Common myeloid progenitor, CD34-positive (primary cell): ENCODE data around the gene POC1A.
"Not testable (repeated sequence)": the region's sequence is repeated elsewhere in the genome, so short reads cannot be mapped to it uniquely, and the experiment has no call there.

Experiments used
- CTCF ChIA-PET: fragments of 350-600 bp; sonication (Branson Sonifier 250); formaldehyde crosslinking; loops from one replicate; lab custom pipeline; 2021; ENCODE audit warnings: antibody characterized with exemption; lab: Charles Lee
- POLR2A ChIA-PET: fragments of 350-600 bp; sonication (Branson Sonifier 250); formaldehyde crosslinking; loops from one replicate; lab custom pipeline; 2021; ENCODE audit warnings: antibody characterized with exemption; lab: Charles Lee
- DNase-seq, 3 donors: peaks; one replicate each; pipeline versions ENCODE4 v3.0.0 to v3.0.0-alpha.2; 2013
- H3K27ac ChIP-seq, 2 experiments: 1 replicate in 1 of 2; 2 replicates in 1 of 2; pipeline ENCODE4 v1.7.0; 2013; ENCODE audit warnings: inconsistent platforms in 2 of 2, low read length in 2 of 2, mild to moderate bottlenecking in 2 of 2, low read depth in 1 of 2, moderate library complexity in 1 of 2; ENCODE audit not compliant: severe bottlenecking in 2 of 2, insufficient read depth in 1 of 2, poor library complexity in 1 of 2
- H3K27me3 ChIP-seq, 5 experiments: replicated peaks in 2 of 5; 1 replicate in 3 of 5; 2 replicates in 2 of 5; pipeline versions ENCODE4 v1.6.1 to v1.7.0; 2013; ENCODE audit warnings: low read length in 4 of 5, mild to moderate bottlenecking in 2 of 5, moderate library complexity in 2 of 5, inconsistent platforms in 1 of 5; ENCODE audit not compliant: insufficient read depth in 5 of 5, control insufficient read depth in 4 of 5
- H3K36me3 ChIP-seq, 4 experiments: 1 replicate in 2 of 4; 2 replicates in 2 of 4; pipeline versions ENCODE4 v1.6.1 to v1.7.0; 2013; ENCODE audit warnings: low read length in 3 of 4, control low read depth in 1 of 4, mild to moderate bottlenecking in 1 of 4; ENCODE audit not compliant: control insufficient read depth in 4 of 4, insufficient read depth in 4 of 4
- H3K4me1 ChIP-seq, 4 experiments: 1 replicate in 3 of 4; 2 replicates in 1 of 4; pipeline versions ENCODE4 v1.6.1 to v1.7.1; 2013; ENCODE audit warnings: low read length in 3 of 4, mild to moderate bottlenecking in 3 of 4, control low read depth in 1 of 4, inconsistent platforms in 1 of 4, moderate library complexity in 1 of 4; ENCODE audit not compliant: control insufficient read depth in 4 of 4, insufficient read depth in 4 of 4; ENCODE audit errors: control extremely low read depth in 1 of 4
- H3K4me3 ChIP-seq, 7 experiments: 1 replicate in 4 of 7; 2 replicates in 3 of 7; pipeline versions ENCODE4 v1.5.1 to v1.7.0; 2013; ENCODE audit warnings: mild to moderate bottlenecking in 7 of 7, low read length in 6 of 7, moderate library complexity in 6 of 7, inconsistent platforms in 2 of 7, low read depth in 2 of 7, control low read depth in 1 of 7; ENCODE audit not compliant: insufficient read depth in 4 of 7, control insufficient read depth in 1 of 7; ENCODE audit errors: extremely low read depth in 1 of 7
- H3K9me3 ChIP-seq, 5 experiments: 1 replicate in 4 of 5; 2 replicates in 1 of 5; pipeline versions ENCODE4 v1.6.1 to v1.7.1; 2013; ENCODE audit warnings: low read length in 4 of 5, mild to moderate bottlenecking in 2 of 5, inconsistent platforms in 1 of 5, low read depth in 1 of 5, moderate library complexity in 1 of 5; ENCODE audit not compliant: control insufficient read depth in 4 of 5, insufficient read depth in 2 of 5; ENCODE audit errors: control extremely low read depth in 1 of 5
- WGBS: methylation state at CpG from one replicate; pipeline ENCODE4 v1.1.5; 2013; ENCODE audit not compliant: insufficient coverage; 5-methylcytosine and 5-hydroxymethylcytosine counted together

The POC1A gene

GRCh38 chr3:52037291-52037690 lies 116.9 kb downstream of the POC1A start:
- POLR2A ChIA-PET, result no interaction called here
- no peaks in the 10 kb centered on the region for H3K27me3 ChIP-seq
- H3K27ac ChIP-seq, result no peak overlapping the region
- CTCF ChIA-PET, result interaction anchor here (0.8 to 2.5 kb wide), 7 partner anchors 22 to 107 kb away, joined by 3 to 13 read pairs (median 4); no protein-coding TSS in a partner anchor
- H3K36me3 ChIP-seq, result no peaks in the 10 kb centered on the region
- H3K4me3 ChIP-seq, result no peak overlapping the region
- no peaks in the 10 kb centered on the region for H3K9me3 ChIP-seq
- no peaks in the 10 kb centered on the region for H3K4me1 ChIP-seq
- DNase-seq, result no peak
- 95% methylated on average over 4 of the region's 4 CpGs for WGBS

GRCh38 chr3:52036829-52037228 lies 117.4 kb downstream of the POC1A start:
- Histone ChIP-seq H3K9me3 (no peaks in the 10 kb centered on the region), H3K4me3 (no peak overlapping the region), H3K27me3 (no peaks in the 10 kb centered on the region), H3K36me3 (no peaks in the 10 kb centered on the region), H3K4me1 (no peaks in the 10 kb centered on the region), H3K27ac (no peak overlapping the region)
- no peak for DNase-seq
- ChIA-PET POLR2A (no interaction called here), CTCF (interaction anchor here (0.6 to 2.5 kb wide), 12 partner anchors 20 to 1892 kb away, joined by 3 to 13 read pairs (median 4); no protein-coding TSS in a partner anchor)
- 82% methylated on average over 3 of the region's 5 CpGs for WGBS

GRCh38 chr3:52036222-52036694 lies 118.0 kb downstream of the POC1A start:
- CTCF ChIA-PET, result interaction anchor here (0.6 to 2.5 kb wide), 10 partner anchors 19 to 1892 kb away, joined by 3 to 13 read pairs (median 4); no protein-coding TSS in a partner anchor
- H3K4me1 ChIP-seq, result no peaks in the 10 kb centered on the region
- 94% methylated on average over 3 of the region's 5 CpGs for WGBS

GRCh38 chr3:52034651-52035050 lies 119.6 kb downstream of the POC1A start:
- POLR2A ChIA-PET, result no interaction called here
- Histone ChIP-seq H3K4me1 (no peaks in the 10 kb centered on the region), H3K27me3 (no peaks in the 10 kb centered on the region), H3K27ac (no peak overlapping the region), H3K36me3 (no peaks in the 10 kb centered on the region), H3K4me3 (no peak overlapping the region), H3K9me3 (no peaks in the 10 kb centered on the region)
- DNase-seq, result no peak
- CTCF ChIA-PET, result interaction anchor here (1.1 to 1.2 kb wide), 2 partner anchors 11 to 18 kb away, joined by 3 to 4 read pairs; no protein-coding TSS in a partner anchor
- WGBS, result 94% methylated on average over 3 of the region's 3 CpGs

More at GRCh38 chr3:52036222-52036694, 118.0 kb downstream of the POC1A start:
- POLR2A ChIA-PET, result no interaction called here
- no peaks in the 10 kb centered on the region for H3K36me3 ChIP-seq
- H3K4me3 ChIP-seq, result no peak overlapping the region
- no peaks in the 10 kb centered on the region for H3K27me3 ChIP-seq
- no peak for DNase-seq
- no peaks in the 10 kb centered on the region for H3K9me3 ChIP-seq
- H3K27ac ChIP-seq, result no peak overlapping the region

DNA sequence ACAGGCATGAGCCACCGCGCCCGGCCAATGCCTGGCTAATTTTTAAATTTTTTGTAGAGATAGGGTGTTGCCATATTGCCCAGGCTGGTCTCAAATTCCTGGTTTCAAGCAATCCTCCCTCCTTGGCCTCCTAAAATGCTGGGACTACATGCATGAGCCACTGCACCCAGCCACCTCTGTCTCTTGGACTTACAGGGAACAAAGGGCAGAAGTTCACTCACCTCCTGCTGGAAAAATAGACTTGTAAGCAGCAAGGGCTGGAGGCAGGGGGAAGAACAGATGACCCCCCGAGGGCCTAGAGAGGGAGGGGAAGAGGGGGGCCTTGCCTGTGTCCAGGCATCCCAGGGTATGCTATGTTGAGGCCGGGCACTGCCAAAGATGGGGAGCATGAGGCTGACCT lies 120.0 kb downstream of the POC1A start:
- no peak overlapping the region for H3K4me3 ChIP-seq
- H3K27me3 ChIP-seq, result no peaks in the 10 kb centered on the region
- no peaks in the 10 kb centered on the region for H3K9me3 ChIP-seq
- no peaks in the 10 kb centered on the region for H3K4me1 ChIP-seq
- ChIA-PET POLR2A (no interaction called here), CTCF (interaction anchor here (1.9 to 2.1 kb wide), 2 partner anchors 19 to 20 kb away, joined by 4 to 5 read pairs; no protein-coding TSS in a partner anchor)
- DNase-seq, result no peak
- no peaks in the 10 kb centered on the region for H3K36me3 ChIP-seq
- WGBS, result 100% methylated on average over 2 of the region's 5 CpGs
- no peak overlapping the region for H3K27ac ChIP-seq

DNA sequence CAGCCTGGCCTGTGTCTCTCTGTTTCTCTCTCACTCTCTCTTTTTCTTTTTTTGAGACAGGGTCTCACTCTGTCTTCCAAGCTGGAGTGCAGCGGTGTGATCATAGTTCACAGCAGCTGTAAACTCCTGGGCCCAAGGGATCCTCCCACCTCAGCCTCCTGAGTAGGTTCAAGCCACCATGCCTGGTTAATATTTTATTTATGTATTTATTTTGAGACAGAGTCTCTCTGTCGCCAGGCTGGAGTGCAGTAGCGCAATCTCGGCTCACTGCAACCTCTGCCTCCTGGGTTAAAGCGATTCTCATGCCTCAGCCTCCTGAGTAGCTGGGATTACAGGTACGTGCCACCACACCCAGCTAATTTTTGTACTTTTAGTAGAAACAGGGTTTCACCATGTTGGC lies 120.5 kb downstream of the POC1A start:
- H3K36me3 ChIP-seq, H3K27me3 ChIP-seq, POLR2A ChIA-PET, H3K4me3 ChIP-seq, H3K4me1 ChIP-seq, H3K27ac ChIP-seq, DNase-seq, H3K9me3 ChIP-seq: not testable (repeated sequence)
- CTCF ChIA-PET, result interaction anchor here (0.7 to 2.1 kb wide), 3 partner anchors 19 to 111 kb away, joined by 3 to 5 read pairs (median 4); no protein-coding TSS in a partner anchor
- 97% methylated on average over 6 of the region's 6 CpGs for WGBS

DNA sequence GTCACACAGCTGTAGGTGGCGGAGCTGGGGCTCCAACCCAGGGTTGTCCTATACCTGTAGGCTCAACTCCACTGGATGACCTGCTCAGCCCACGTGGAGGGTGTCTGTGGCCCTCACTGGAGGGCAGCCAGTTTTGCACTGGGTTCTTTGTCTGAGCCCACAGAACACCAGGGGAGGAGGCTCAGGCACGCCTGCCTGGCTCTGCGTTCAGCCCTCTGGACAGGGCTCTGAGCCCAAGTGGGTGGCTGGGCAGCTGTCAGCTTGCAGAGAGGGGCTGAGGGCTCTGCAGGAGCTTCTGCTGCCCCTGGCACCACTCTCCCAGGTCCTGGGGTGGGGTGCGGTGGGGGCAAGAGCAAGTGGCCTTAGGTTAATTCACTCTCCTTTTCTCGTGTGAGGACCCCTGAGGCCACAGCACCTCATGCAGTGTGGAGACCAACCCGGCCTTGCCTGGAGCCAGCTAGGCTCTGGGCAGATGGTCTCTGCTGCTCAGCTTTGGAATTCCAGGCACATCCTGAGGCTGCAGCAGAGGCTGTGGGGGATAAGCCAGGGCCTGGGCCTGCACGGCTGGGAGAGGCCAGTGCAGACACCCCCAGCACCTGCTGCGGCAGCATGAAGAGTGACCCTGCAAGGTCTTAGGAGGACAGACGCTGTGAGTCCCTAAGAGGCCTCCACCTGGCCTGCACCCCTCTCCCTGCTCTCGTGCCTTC lies 121.4 kb downstream of the POC1A start:
- no peak overlapping the region for H3K27ac ChIP-seq
- 97% methylated on average over 11 of the region's 11 CpGs for WGBS
- POLR2A ChIA-PET, result no interaction called here

More for the DNA sequence above, 121.4 kb downstream of the POC1A start:
- no peaks in the 10 kb centered on the region for H3K4me1 ChIP-seq
- no peaks in the 10 kb centered on the region for H3K27me3 ChIP-seq
- H3K4me3 ChIP-seq, result no peak overlapping the region
- no peak for DNase-seq
- no peaks in the 10 kb centered on the region for H3K36me3 ChIP-seq
- CTCF ChIA-PET, result interaction anchor here (0.7 to 2.1 kb wide), 4 partner anchors 16 to 112 kb away, joined by 3 to 5 read pairs (median 4); no protein-coding TSS in a partner anchor
- H3K9me3 ChIP-seq, result no peaks in the 10 kb centered on the region
